Measurements from ENCODE around the gene POU2AF2.

- TF ChIP-seq CTCF (IDR thresholded peaks at IDR 0.05; ENCODE audit: poor library complexity) (no peak), EZH2 (IDR thresholded peaks at IDR 0.05; ENCODE audit: borderline replicate concordance) (no peak), EZH2phosphoT487 (IDR thresholded peaks at IDR 0.05; ENCODE audit: low read depth, severe bottlenecking, unreplicated experiment) (no peak)
Measured at GRCh38 chr11:111250936-111251335, 5.4 kb downstream of the POU2AF2 start.

Measured in hepatocyte (in vitro differentiated cells).